DMS 273 (cell line): ENCODE results near the gene HIBADH.
"Not testable (repeated sequence)": the region's sequence is repeated elsewhere in the genome, so short reads cannot be mapped to it uniquely, and the experiment has no call there.

Experiments used
- DNase-seq: peaks from one replicate; lab custom pipeline; 2025; ENCODE audit not compliant: unreplicated experiment; lab: John Stamatoyannopoulos, UW

HIBADH gene

DNA sequence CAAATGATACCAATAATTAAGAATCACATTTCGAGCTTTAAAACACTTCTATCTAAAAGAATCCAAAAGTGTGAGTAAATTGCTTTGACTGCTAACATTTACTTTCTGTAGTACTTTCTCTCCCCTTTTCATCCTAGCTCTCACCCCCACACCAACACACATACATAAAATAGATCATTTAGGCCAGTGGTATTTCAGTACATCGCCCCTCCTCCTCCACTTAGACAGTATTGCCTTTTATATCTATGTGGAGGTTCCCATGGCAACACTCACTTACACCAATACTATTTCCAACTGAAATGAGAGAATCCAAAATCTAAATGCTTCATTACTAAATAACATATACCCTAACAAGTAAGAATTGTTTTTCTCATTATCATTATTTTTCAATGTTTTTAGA is 58.9 kb downstream of the HIBADH start:
- DNase-seq: peak; percentile 16

DNA sequence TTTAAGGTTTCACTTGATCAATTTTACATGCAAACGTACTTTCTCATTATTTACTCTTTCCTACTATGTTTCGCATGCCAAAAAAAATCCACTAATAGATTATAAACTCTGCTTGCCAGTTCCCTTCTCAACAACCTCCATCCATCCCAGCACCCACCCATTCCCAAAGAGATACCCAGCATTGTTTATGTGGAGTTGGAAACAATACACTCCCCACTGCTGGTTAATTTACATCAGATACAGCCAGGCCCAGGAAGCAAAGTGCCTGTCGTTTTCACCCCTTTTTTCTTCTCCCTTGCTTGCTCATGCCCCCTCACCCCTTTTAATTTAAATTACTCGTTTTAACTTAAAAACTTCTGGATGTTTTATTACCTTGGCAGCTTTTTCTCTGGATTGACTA is 59.9 kb downstream of the HIBADH start:
- no peak for DNase-seq

DNA sequence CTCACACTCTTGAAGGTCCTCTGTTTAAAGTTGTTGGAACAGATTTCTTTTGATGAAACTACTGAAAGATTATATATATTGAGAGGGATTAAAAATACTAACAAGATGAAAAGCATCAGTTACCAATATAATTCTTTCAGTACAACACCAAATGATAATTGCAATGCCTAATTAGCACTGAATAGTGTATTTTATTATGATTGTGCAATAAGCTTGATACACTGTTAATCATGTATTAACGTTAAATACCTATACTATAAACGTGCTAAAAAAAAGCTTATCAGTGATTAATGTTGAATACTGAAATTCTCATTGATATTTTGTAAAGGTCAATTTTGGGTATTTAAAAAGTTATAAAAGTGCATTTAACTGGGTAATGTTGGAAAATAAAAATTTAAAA is 61.5 kb downstream of the HIBADH start:
- DNase-seq: no peak

DNA sequence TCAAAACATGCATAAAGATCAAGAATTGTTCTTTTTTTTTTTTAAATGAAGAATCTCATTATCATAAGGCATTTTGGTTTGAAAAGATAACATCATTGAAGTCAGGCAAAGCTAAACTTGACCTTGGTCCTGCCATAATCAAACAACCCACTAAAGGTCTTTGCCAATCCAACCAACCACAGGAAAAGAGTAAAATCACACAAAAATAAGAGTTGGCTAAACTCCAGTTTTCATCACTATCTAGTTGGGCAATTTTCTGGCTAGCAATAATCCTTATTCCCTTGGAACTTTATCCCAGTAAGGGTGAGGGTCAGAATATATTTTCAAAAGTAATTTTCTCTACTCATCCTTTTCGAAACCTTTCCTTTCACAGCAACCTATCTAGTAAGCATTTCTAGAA is 62.4 kb downstream of the HIBADH start:
- no peak for DNase-seq

DNA sequence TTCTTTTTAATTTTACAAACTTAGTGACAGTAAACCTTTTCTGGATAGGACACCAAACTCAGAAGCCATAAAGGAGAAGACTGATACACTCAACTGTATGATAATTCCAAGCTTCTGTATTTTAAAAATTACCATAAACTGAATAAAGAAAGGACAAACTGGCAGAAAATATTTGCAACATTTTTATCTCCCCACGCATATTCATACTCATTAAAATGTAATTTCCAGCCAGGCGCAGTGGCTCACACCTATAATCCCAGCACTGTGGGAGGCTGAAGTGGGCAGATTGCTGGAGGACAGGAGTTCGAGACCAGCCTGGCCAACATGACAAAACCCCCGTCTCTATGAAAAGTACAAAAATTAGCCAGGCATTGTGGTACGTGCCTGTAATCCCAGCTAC is 67.7 kb downstream of the HIBADH start:
- DNase-seq: no peak

DNA sequence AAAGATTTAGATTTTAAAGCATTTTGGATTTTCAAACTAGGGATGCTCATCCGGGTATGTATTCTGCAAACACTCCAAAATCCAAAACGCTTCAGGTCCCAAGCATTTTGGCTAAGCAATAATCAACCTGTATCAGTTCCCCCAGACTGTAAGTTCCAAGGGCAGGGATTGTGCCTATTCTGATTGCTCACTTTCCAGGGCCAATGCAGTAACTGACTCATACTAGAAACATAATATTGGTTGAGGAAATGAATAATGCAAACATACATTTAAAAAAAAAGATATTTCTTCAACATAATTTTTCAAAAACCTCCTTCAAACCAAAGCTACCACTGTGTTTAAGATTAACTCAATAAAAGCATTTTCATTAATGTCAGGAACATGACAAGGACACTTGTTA is 69.5 kb downstream of the HIBADH start:
- DNase-seq: no peak

DNA sequence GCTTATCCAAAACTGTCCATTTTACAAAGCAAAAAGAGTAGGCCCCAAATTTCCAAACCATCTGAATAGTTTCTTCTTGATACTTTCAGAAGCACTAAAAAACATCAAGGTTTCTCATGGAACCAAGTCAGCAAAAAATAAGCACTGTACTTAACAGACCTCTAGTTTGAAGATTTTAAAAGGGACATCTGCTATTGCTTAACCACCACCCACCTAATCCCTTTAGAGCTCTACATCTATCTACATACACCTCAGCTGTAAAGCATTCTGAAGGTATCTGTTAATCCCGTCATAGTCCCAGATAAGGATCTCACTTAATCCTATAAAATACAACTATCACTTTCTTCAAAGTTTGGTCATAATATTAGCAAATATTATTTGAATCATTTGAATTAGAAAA is 72.3 kb downstream of the HIBADH start:
- no peak for DNase-seq

DNA sequence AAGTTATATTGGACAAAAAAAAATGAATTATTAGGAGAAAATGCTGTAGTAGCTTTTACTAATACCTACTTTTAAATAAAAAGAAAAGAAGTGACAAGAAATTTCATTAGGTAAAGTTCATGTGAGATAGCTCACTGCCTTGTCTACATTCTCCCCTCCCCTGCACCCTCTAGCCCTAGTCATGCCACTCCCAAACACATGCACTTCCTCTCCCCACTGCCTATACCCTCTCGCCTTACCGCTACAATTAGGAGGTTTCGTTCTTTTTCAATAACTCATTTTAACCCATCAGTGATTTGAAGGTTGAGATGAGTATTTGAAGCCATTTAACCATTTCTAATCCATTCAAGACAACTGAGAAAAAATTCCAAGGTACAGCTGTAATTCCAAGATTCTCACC is 75.3 kb downstream of the HIBADH start:
- peak; percentile 15 for DNase-seq

DNA sequence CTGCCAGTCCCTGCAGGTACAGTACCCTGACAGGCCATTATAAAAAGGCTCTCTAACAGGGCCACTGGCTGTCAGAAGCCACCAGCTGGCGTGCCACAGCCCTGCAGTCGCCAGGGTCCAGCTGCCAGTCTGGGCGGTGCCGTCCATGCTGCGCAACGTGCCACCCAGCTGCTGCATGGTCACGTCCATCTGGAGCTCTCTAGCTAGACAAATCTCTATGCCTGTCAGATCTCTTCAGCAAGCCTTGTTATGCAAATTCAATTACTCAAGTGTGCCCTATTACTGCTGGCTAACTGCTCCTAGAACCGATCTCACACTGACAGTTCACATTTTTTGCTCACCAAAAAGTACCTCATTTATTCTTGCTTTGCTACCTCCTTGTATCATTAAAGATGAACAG is 75.9 kb downstream of the HIBADH start:
- DNase-seq: peak; percentile 97

DNA sequence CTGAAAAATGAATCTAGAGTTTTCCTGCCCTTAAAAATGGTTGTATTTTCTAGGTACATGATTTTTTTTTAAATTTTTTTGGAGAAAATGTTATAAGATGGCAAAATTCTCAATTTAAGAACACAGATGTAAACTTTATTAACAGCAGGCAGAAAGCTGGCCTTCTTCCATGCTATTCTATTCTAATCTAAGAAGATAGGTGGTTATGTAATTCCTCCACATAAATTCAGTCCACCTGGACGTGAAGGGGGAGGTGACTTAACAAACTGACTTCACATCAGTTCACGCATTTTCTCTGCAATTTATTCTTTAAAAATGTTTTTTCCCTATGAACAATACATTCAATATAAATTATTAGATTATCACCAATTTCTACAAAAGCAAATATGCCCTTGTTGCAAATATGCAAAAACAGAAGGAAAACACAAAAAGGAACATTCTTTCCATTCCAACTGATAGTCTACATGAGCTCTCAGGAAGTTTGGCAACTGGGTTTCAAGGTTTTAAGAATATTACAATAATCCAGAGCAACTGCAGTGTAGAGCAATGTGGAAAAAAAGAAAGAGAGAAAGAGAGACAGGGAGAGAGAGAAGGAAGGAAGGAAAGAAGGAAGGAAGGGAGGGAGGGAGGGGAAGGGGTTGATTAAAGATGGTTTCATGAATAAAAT is 76.8 kb downstream of the HIBADH start:
- no peak for DNase-seq

DNA sequence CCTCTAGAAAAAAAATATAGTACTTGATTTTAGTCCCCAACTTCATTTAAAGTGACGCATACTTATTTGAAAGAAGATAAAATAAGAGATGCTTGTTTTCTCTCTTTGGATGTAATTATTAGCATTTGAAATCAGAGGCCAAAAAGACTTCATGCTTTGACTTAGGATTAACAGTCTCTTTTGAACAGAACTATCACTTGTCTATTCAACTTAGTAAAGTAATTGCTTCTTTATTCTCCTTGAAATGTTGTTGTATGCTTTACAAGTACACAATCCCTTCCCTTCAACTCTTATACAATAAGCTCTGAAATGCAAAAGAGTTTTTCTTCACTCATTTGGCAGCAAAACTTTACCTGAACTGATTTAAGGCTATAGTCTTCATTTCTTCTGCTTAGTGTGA is 80.8 kb downstream of the HIBADH start:
- no peak for DNase-seq

DNA sequence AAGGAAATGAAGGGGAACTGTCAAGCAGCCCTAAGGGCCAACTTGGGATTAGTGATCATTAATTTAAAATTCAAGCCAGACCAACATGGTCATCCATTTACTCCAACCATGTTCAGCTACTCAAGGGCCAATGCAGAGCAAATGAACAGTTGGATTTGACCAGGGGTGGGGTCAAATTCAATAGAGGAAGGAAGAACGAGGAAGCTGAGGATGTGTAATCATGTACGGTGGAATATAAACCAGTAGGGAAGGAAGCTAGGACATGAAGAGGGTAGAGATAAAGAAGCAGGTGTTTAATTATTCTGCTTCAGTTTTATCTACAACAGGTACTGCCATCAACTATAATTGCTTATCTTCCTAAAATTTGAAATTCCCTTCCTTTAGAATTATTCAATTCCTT is 81.6 kb downstream of the HIBADH start:
- no peak for DNase-seq

DNA sequence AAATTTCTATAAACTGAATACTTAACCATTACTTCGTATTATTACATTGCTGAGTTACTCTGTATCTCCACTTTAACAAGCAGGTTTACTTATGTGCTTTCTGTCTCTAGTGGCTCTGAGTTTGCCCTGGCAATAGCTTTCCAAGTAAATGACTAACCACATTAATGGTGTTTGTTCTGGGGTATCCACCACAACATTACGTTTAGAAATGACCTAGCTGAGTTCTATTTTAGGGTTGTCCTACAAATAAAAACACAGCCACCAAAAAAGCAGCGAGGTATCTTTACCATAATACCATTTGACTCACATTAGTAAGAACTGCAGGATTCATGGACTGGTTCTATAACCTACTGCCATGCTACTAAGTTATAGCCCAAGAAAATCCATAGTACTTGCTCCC is 83.1 kb downstream of the HIBADH start:
- no peak for DNase-seq

DNA sequence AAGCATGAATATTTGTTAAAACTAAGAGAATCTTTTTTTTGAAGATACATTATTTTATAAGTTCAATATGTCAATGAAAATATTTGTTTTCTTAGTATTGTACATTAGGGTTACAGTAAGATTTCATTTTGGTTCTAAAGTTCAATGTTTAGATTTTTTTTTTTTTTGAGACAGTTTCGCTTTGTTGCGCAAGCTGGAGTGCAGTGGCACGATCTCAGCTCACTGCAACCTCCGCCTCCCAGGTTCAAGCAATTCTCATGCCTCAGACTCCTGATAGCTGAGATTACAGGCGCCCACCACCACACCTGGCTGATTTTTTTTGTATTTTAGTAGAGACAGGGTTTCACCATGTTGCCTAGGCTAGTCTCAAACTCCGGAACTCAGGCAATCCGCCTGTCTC is 84.5 kb downstream of the HIBADH start:
- DNase-seq: not testable (repeated sequence)

DNA sequence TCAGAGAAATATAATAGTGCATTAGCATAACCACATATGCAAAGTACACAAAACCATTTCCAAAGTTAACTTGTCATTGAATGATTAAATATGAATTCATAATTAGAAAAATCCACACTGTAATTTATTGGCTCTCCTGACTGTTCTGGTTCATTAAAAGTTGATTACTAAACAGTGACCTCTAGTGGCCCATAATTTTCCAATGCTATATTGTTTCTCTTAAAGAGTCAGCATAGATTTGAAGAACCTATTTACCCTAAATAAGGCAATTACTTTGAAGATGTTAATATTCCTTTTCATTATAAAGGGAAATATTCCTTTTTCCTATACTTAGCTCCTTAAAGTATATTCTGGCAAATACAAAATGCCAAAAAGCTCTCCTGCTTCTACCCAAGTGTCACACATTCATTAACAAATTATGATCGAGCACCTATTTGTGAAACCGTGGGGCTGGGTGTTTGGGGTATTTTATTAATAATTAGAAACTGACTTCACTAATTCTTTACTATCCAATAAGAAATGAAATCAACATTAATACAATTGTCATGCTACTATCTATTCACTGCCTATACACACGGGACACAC is 86.2 kb downstream of the HIBADH start:
- DNase-seq: peak; percentile 77

DNA sequence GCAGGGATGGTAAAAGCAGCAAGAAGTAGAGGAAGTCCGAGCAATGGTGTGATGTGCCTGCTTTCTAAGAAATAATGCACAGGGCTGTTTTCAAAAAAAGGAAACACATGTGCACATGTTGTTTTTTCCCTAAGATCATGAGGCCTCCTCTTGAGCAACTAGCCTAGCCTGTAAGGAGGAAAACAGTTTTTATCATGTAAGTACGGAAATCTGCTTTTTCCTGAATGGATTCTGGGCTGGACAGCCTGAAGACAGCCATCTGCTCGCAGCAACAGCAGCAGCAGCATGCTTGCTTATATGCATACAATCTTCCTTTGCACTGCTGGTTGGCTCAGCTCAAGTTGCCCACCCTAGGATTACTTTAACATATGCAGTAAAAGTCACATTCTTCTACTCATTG is 87.1 kb downstream of the HIBADH start:
- DNase-seq: no peak

DNA sequence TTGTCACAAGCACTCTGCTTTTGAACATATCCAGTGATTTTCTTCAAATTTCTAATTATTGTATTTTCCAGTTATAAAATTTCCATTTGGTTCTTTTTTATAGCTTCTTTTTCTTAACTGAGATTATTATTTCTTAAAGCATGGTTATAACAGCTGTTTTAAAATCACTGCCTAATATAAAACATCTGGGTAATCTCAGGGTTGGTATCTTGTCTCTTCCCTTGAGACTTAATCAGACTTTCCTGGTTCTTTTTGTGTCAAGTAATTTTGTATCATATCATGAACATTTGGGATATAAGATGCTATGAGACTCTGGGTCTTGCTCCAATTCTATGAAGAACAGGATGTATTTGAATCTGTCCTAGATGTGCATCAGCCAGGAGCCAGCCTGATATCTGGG is 93.6 kb downstream of the HIBADH start:
- no peak for DNase-seq

DNA sequence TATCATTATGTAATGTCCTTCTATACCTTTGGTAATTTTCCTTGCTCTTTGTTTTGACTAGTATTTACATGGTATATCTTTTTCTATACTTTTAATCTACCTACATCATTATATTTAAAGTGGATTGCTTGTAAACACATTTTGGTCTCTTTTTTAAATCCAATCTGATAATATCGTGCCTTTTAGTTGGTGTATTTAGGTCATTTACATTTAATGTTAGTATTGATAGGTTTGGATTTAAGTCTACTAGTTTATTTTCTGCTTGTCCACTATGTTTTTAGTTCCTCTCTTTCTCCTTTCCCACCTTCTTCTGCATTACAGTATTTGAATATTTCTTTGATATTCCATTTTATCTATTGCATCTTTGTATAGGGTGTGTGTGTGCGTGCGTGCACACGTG is 95.4 kb downstream of the HIBADH start:
- no peak for DNase-seq

DNA sequence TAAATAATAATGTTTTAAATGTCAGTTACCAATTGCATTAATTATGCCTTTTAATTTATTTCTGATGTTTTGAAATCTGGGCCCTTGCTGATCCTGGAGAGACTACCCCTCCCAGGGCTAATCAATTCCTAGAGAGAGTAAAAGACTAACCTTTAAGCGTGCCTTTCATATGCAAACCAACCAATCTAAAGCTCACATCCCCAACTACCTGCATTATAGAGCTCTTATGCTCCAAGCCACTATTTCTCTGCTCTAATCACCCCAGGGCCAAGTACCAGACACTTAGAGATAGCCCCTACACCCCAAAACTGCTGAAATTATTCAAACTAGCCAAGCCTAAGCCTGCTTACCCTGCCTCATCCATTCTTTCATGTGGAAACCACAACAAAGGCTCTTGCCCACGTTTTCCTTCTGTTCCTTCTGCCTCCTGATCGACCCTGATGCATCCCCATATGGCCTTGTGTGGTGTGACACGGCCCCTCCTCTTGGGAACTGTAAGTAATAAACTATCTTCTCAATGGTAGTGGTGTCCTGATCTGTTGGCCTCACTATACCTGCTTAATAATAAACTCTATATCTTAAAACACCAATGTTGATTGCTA is 97.7 kb downstream of the HIBADH start:
- DNase-seq: no peak

DNA sequence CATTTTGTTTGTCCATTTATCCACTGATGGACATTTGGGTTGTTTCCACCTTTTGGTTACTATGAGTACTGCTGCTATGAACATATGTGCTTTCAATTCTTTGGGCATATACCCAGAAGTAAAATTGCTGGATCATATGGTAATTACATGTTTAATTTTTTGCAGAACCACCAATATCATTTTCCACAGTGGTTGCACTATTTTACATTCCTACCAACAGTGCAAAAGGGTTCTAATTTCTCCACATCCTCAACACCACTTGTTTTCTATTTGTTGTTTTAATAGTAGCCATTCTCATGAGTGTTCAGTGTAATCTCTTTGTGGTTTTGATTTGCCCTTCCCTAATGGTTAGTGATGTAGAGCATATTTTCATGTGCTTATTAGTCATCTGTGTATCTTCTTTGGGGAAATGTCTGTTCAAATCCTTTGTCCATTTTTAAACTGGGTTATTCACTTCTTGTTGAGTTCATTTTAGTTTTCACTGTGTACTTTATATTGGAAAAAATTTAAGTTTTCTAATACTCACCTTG is 101.9 kb downstream of the HIBADH start:
- DNase-seq: peak; percentile 11

DNA sequence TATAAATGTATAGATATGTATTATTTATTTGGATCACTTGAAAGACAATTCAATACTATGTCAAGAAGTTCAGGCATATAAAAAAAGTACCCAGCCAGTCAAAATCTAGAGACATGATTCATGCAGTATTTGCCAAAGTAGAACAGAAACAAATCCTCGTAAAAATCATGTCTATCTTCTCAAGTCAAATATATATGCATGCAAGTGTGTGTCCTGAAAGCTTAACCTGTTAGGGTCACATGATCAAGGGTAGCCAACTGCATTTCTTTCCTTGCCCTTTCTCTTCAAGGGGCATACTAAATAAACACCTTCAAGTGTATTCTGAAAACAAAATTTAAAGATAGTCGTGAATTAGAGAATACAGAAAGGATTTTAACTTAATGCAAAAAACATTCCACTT is 107.0 kb downstream of the HIBADH start:
- DNase-seq: no peak

DNA sequence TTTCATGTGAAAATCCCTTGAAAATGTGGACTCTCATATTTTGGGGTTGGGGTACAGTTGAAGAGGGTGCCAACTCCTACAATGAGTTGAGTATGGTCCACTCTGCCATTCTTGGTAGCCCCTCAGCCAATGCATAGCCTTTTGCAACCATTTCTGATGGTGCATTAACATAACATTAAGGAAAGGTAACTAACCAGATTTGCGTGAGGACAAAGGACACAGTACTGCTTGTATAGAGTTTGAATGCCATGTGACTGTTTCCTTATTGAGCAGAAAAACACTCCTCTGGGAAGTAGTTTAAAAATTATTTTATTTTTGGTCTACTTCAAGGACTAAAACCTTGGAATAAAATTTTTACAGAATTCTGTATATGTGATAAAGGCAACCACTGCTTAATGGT is 107.9 kb downstream of the HIBADH start:
- DNase-seq: no peak

DNA sequence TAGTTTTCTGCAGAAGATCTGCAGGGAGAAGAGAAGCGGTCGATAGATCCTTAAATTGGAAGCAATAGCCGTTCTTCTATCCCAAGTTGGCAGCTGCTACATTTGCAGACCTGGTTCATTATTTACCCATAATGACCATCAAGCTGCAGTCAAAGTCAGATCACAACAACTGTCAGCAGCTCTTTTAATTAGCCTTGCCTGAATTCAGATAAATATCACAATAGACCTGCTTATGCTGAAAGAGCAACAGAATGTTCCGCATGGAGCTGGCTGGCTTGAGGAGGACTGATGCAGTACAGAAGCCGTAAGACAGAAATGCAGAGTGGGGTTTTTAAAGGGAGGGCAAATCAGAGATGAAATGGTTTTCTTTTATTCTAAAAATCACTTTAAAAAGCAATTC is 109.4 kb downstream of the HIBADH start:
- DNase-seq: no peak
